ENCODE measurements around the gene RERE.

DNA sequence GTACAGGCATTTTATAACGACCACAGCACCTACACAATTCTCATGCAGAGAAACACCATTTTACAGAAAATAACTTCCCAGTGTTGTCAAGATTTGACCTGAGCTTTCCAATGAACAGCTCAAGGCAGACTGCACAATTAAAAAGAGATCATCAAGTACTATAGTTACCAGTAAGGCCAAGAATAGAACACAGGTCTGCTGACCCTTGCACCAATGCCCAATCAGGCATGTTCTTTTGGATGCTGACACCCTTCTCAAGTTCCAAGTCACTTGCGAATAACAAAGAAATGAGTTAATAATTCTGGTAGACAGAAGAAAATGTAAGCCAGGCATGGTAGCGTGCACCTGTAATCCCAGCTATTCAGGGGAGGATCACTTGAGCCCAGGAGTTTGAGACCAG is 397.6 kb downstream of the RERE start:
- TF ChIP-seq, protein P1, sequence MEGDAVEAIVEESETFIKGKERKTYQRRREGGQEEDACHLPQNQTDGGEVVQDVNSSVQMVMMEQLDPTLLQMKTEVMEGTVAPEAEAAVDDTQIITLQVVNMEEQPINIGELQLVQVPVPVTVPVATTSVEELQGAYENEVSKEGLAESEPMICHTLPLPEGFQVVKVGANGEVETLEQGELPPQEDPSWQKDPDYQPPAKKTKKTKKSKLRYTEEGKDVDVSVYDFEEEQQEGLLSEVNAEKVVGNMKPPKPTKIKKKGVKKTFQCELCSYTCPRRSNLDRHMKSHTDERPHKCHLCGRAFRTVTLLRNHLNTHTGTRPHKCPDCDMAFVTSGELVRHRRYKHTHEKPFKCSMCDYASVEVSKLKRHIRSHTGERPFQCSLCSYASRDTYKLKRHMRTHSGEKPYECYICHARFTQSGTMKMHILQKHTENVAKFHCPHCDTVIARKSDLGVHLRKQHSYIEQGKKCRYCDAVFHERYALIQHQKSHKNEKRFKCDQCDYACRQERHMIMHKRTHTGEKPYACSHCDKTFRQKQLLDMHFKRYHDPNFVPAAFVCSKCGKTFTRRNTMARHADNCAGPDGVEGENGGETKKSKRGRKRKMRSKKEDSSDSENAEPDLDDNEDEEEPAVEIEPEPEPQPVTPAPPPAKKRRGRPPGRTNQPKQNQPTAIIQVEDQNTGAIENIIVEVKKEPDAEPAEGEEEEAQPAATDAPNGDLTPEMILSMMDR (IDR thresholded peaks at IDR 0.05; ENCODE audit: low read depth, low read length, poor library complexity, severe bottlenecking) = no peak
- TF ChIP-seq EZH2phosphoT487 (IDR thresholded peaks at IDR 0.05; ENCODE audit: borderline replicate concordance, low read length) = no peak
